Upper lobe of left lung (tissue), 6 donors: Measurements from ENCODE around the gene EFNB2. TPM values are rescaled to one million over a fixed set of nuclear protein-coding genes. Genes with fewer than 3 reads are reported as not detected.

Source experiments
- ATAC-seq, 2 donors: fragments of 200-7000 bp; cut with Tn5 transposase; one replicate each; pipeline ENCODE4 v1.9.1; 2022; ENCODE audit warnings: mild to moderate bottlenecking in 2 of 2, moderate library complexity in 2 of 2; ENCODE audit not compliant: low FRiP score in 2 of 2
- DNase-seq, 2 donors: peaks; one replicate each; pipeline ENCODE4 v3.0.0-alpha.2; 2019 to 2020
- H3K27ac ChIP-seq, 4 donors: fragments of 200-600 bp; sonication (generic); one replicate each; pipeline ENCODE4 v1.5.1; 2016 to 2019
- H3K27me3 ChIP-seq, 4 donors: fragments of 200-600 bp; sonication (generic); one replicate each; pipeline ENCODE4 v1.5.1; 2017 to 2019
- H3K36me3 ChIP-seq, 4 donors: fragments of 200-600 bp; sonication (generic); one replicate each; pipeline ENCODE4 v1.5.1; 2016 to 2019
- H3K4me1 ChIP-seq, 4 donors: fragments of 200-600 bp; sonication (generic); one replicate each; pipeline ENCODE4 v1.5.1; 2018 to 2019
- H3K4me3 ChIP-seq, 4 donors: fragments of 200-600 bp; sonication (generic); one replicate each; pipeline ENCODE4 v1.5.1; 2017 to 2019; ENCODE audit warnings: mild to moderate bottlenecking in 2 of 4, moderate library complexity in 1 of 4
- H3K9me3 ChIP-seq, 4 donors: fragments of 200-600 bp; sonication (generic); one replicate each; pipeline ENCODE4 v1.5.1; 2018 to 2019
- CTCF ChIP-seq, 6 experiments: fragments of 450-650 bp in 4 of 6; fragments of 200-600 bp in 2 of 6; sonication (generic) in 2 of 6; IDR thresholded peaks; one replicate each; pipeline ENCODE4 v1.5.1; 2016 to 2019; ENCODE audit warnings: antibody characterized with exemption in 6 of 6
- EP300 ChIP-seq, 4 donors: sonication (generic); formaldehyde crosslinking; IDR thresholded peaks; one replicate each; pipeline ENCODE4 v1.5.1; 2017; ENCODE audit warnings: antibody characterized with exemption in 4 of 4, control low read depth in 2 of 4
- POLR2A ChIP-seq, 4 donors: fragments of 450-650 bp; IDR thresholded peaks; one replicate each; pipeline ENCODE4 v1.5.1; 2016 to 2017; ENCODE audit warnings: antibody characterized with exemption in 4 of 4, mild to moderate bottlenecking in 2 of 4
- POLR2AphosphoS5 ChIP-seq, 2 donors: sonication (generic); formaldehyde crosslinking; IDR thresholded peaks; one replicate each; pipeline ENCODE4 v1.5.1; 2017; ENCODE audit warnings: antibody characterized with exemption in 2 of 2
- WGBS, 2 donors: methylation state at CpG; one replicate each; pipeline ENCODE4 v1.1.5; 2017 to 2018; 5-methylcytosine and 5-hydroxymethylcytosine counted together
- total RNA-seq, 6 donors: library from RNA; depleted of rRNA in 4 of 6; stranded (reverse); fragments of >200 nt in 4 of 6; gene quantifications; one replicate each; pipeline versions ENCODE4 v1.1.0 to v1.2.1, GENCODE V29; 2016 to 2021
- donor health status: DM: no; HTN: no; CAD: no; lungs with moderate emphysema.
- donor health status: DM: no; HTN: yes; CAD: no; lungs with severe emphysema.

Gene EFNB2
- total RNA-seq, 6 donors from 2014 or later, result 23.0 to 45.7 (median 30.9) TPM

- no peak for TF ChIP-seq EP300 (IDR thresholded peaks at IDR 0.05)
- TF ChIP-seq CTCF (IDR thresholded peaks at IDR 0.05), result no peak
- no peak for TF ChIP-seq POLR2A (IDR thresholded peaks at IDR 0.05)
- no peak for TF ChIP-seq POLR2AphosphoS5 (IDR thresholded peaks at IDR 0.05)
- DNase-seq, result no peak
- Histone ChIP-seq H3K4me1 (peaks cover 5 to 22% (median 18%) of the 10 kb centered on the region in 4 donors), H3K4me3 (no peak overlapping the region), H3K9me3 (no peaks in the 10 kb centered on the region), H3K36me3 (peaks cover 0 to 5% (median 0%) of the 10 kb centered on the region in 4 donors), H3K27me3 (no peaks in the 10 kb centered on the region), H3K27ac (peak overlapping the region in 1 of 4 donors; percentile 38)
- ATAC-seq, result no peak
- 44 to 60% methylated on average over 2 of the region's 2 CpGs for WGBS, 2 donors
These were observed 29.2 kb downstream of the EFNB2 start for GRCh38 chr13:106506286-106506685.

GRCh38 chr13:106505732-106506131 is 29.7 kb downstream of the EFNB2 start:
- H3K27me3 ChIP-seq, result no peaks in the 10 kb centered on the region
- no peak for TF ChIP-seq EP300 (IDR thresholded peaks at IDR 0.05)
- TF ChIP-seq CTCF (IDR thresholded peaks at IDR 0.05), result no peak
- TF ChIP-seq POLR2AphosphoS5 (IDR thresholded peaks at IDR 0.05), result no peak
- ATAC-seq (no peak), DNase-seq (no peak)
- no peak overlapping the region for H3K4me3 ChIP-seq
- WGBS, 2 donors, result 64 to 74% methylated on average over 4 of the region's 4 CpGs
- H3K27ac ChIP-seq, result peak overlapping the region in 2 of 4 donors; percentile 23 to 38
- H3K4me1 ChIP-seq, result peaks cover 5 to 22% (median 18%) of the 10 kb centered on the region in 4 donors
- peaks cover 0 to 4% (median 0%) of the 10 kb centered on the region in 4 donors for H3K36me3 ChIP-seq
- no peaks in the 10 kb centered on the region for H3K9me3 ChIP-seq

- H3K4me3 ChIP-seq, result no peak overlapping the region
- no peak for TF ChIP-seq POLR2AphosphoS5 (IDR thresholded peaks at IDR 0.05)
- no peak for TF ChIP-seq POLR2A (IDR thresholded peaks at IDR 0.05)
- no peak for TF ChIP-seq CTCF (IDR thresholded peaks at IDR 0.05)
- no peak for TF ChIP-seq EP300 (IDR thresholded peaks at IDR 0.05)
- no peaks in the 10 kb centered on the region for H3K27me3 ChIP-seq
- DNase-seq, result no peak
- no peak for ATAC-seq
- H3K27ac ChIP-seq, result peak overlapping the region in 2 of 4 donors; percentile 23 to 38
- peaks cover 9 to 22% (median 18%) of the 10 kb centered on the region in 4 donors for H3K4me1 ChIP-seq
- WGBS, 2 donors, result 60 to 64% methylated on average over 4 of the region's 4 CpGs
- peaks cover 0 to under 1% (median 0%) of the 10 kb centered on the region in 4 donors for H3K36me3 ChIP-seq
- no peaks in the 10 kb centered on the region for H3K9me3 ChIP-seq
These were observed 30.2 kb downstream of the EFNB2 start for GRCh38 chr13:106505295-106505694.

- TF ChIP-seq CTCF (IDR thresholded peaks at IDR 0.05) (no peak), POLR2A (IDR thresholded peaks at IDR 0.05) (no peak), EP300 (IDR thresholded peaks at IDR 0.05) (no peak), POLR2AphosphoS5 (IDR thresholded peaks at IDR 0.05) (no peak)
- H3K4me1 ChIP-seq, result peaks cover 14 to 26% (median 23%) of the 10 kb centered on the region in 4 donors
- no peak overlapping the region for H3K4me3 ChIP-seq
- WGBS, 2 donors, result 77 to 81% methylated on average over 9 of the region's 9 CpGs
- ATAC-seq, result no peak
- no peaks in the 10 kb centered on the region for H3K9me3 ChIP-seq
- no peak for DNase-seq
- H3K36me3 ChIP-seq, result no peaks in the 10 kb centered on the region
- H3K27me3 ChIP-seq, result no peaks in the 10 kb centered on the region
- peak overlapping the region in 3 of 4 donors; percentile 7 to 38 (median 23) for H3K27ac ChIP-seq
These were observed 31.6 kb downstream of the EFNB2 start for GRCh38 chr13:106503730-106504453.
